Measurements from ENCODE around the gene HYAL1.
A peak's percentile ranks its signal among the peaks of the same experiment; 100 is the strongest.

HYAL1 gene

GRCh38 chr3:50260027-50260941 is 43.1 kb downstream of the HYAL1 start:
- peak; percentile 97 for DNase-seq (ENCODE audit: low read depth, low spot score)

- no peak for DNase-seq (ENCODE audit: low read depth, low spot score)
These were observed 43.8 kb downstream of the HYAL1 start for GRCh38 chr3:50259432-50260026.

- DNase-seq (ENCODE audit: low read depth, low spot score), result peak; percentile 28
These were observed 44.4 kb downstream of the HYAL1 start for GRCh38 chr3:50258979-50259378.

- DNase-seq (ENCODE audit: low read depth, low spot score), result no peak
These were observed 45.2 kb downstream of the HYAL1 start for GRCh38 chr3:50258029-50258680.

- peak; percentile 69 for DNase-seq (ENCODE audit: low read depth, low spot score)
These were observed 46.1 kb downstream of the HYAL1 start for GRCh38 chr3:50256978-50257890.

- no peak for DNase-seq (ENCODE audit: low read depth, low spot score)
These were observed 48.1 kb downstream of the HYAL1 start for GRCh38 chr3:50255251-50255615.

- DNase-seq (ENCODE audit: low read depth, low spot score), result no peak
These were observed 48.7 kb downstream of the HYAL1 start for GRCh38 chr3:50254577-50255250.

- no peak for DNase-seq (ENCODE audit: low read depth, low spot score)
These were observed 52.2 kb downstream of the HYAL1 start for GRCh38 chr3:50251220-50251619.

GRCh38 chr3:50250514-50250913 is 52.9 kb downstream of the HYAL1 start:
- no peak for DNase-seq (ENCODE audit: low read depth, low spot score)
